ENCODE data around the gene ERO1B.

DNA sequence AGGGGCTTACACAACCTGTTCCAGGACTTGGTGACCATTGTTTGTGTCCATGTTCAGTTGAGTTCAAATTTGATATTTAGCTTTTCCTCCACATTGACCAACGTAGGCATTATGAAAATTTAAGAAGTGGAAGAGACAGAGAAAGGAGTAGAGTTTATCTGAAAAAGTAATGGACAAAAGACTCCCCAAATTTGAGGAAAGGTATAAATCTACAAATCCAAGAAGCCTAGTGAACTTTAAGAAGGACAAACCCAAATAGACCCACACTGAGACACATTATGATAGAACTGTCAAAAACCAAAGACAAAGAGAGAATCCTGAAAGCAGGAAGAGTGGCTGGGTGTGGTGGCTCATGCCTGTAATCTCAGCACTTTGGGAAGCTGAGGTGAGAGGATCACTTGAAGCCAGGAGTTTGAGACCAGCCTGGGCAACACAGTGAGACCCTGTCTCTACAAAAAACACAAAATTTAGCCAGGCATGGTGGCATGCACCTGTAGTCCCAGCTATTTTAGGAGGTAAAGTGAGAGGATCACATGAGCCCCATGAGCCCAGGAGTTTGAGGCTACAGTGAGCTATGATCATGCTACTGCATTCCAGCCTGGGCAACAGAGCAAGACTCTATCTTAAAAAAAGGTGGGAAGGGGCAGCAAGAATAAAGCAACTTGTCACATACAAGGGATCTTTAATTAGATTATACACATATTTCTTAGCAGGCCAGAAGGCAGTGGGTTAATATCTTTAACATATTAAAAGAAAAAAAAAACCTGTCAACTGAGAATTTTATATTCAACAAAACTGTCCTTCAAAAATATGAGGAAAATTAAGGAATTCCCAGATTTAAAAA is 41.0 kb upstream of the ERO1B start:
- TF ChIP-seq CTCF (IDR thresholded peaks at IDR 0.05), result no peak
- no peak for TF ChIP-seq POLR2A (IDR thresholded peaks at IDR 0.05)
- no peak for TF ChIP-seq POLR2AphosphoS5 (IDR thresholded peaks at IDR 0.05)

All from upper lobe of left lung (tissue), 4 donors.